GM12878 (cell line): ENCODE data around the gene MKRN2. TPM values are rescaled to one million over a fixed set of nuclear protein-coding genes. Genes with fewer than 3 reads are reported as not detected.

Source experiments
- ATAC-seq: fragments of 200-7000 bp; cut with Tn5 transposase; 3 replicates; pipeline ENCODE4 v1.9.1; 2020; ENCODE audit warnings: mild to moderate bottlenecking, moderate library complexity
- BruUV-seq: library from RNA; stranded (reverse); fragments of 400-500 nt; replicated peaks from 2 replicates; lab custom pipeline; 2021; lab: Mats Ljungman, UMichigan
- CTCF ChIA-PET: fragments of 300-600 bp; sonication (Branson Sonifier 250); formaldehyde crosslinking; extraction: SDS; loops from one replicate; lab custom pipeline; 2021; ENCODE audit warnings: inconsistent platforms; lab: Yijun Ruan, JAX
- POLR2A ChIA-PET: fragments of 350-600 bp; formaldehyde crosslinking; extraction: SDS; loops from one replicate; lab custom pipeline; 2021; ENCODE audit warnings: inconsistent platforms; lab: Charles Lee
- RAD21 ChIA-PET: fragments of 300-600 bp; sonication (Branson Sonifier 250); formaldehyde crosslinking; loops from one replicate; lab custom pipeline; 2023; ENCODE audit warnings: antibody characterized with exemption; ENCODE audit not compliant: unreplicated experiment; lab: Charles Lee
- SMC1A ChIA-PET: fragments of 300-600 bp; sonication (Branson Sonifier 250); formaldehyde crosslinking; loops from one replicate; lab custom pipeline; 2023; ENCODE audit not compliant: unreplicated experiment, uncharacterized antibody; lab: Charles Lee
- DNase-seq: peaks from one replicate; pipeline ENCODE4 v3.0.0-alpha.2; 2011; ENCODE audit warnings: low read depth, low spot score
- FAIRE-seq: peaks from 3 replicates; lab custom pipeline; 2011; peaks lifted over from hg19 to GRCh38; lab: Jason Lieb, UNC
- H2AFZ ChIP-seq: 2 replicates; pipeline ENCODE4 v1.6.0; 2011; ENCODE audit warnings: low read depth, low read length, control low read depth; ENCODE audit not compliant: control insufficient read depth
- H3K27ac ChIP-seq: 2 replicates; pipeline ENCODE4 v1.5.1; 2011; ENCODE audit warnings: control low read depth; ENCODE audit not compliant: control insufficient read depth, insufficient read depth
- H3K27me3 ChIP-seq, 2 experiments: replicated peaks in 1 of 2; 2 replicates each; pipeline versions ENCODE4 v1.6.0 to v1.6.1; 2011; ENCODE audit warnings: low read length in 1 of 2; ENCODE audit not compliant: control insufficient read depth in 2 of 2, insufficient read depth in 2 of 2
- H3K36me3 ChIP-seq, 2 experiments: 2 replicates each; pipeline ENCODE4 v1.5.1; 2011; ENCODE audit warnings: low read length in 1 of 2; ENCODE audit not compliant: control insufficient read depth in 2 of 2, insufficient read depth in 2 of 2
- H3K4me1 ChIP-seq: 2 replicates; pipeline ENCODE4 v1.6.1; 2011; ENCODE audit warnings: mild to moderate bottlenecking, low read length, moderate library complexity, mixed read lengths; ENCODE audit not compliant: control insufficient read depth, insufficient read depth
- H3K4me2 ChIP-seq: 2 replicates; pipeline ENCODE4 v1.6.0; 2011; ENCODE audit warnings: control low read depth; ENCODE audit not compliant: control insufficient read depth, insufficient read depth
- H3K4me3 ChIP-seq: fragments of 200-600 bp; sonication (generic); 2 replicates; pipeline ENCODE4 v1.5.1; 2016
- H3K79me2 ChIP-seq: 2 replicates; pipeline ENCODE4 v1.6.0; 2011; ENCODE audit warnings: low read length; ENCODE audit not compliant: control insufficient read depth, insufficient read depth
- H3K9ac ChIP-seq: 2 replicates; pipeline ENCODE4 v1.8.0; 2011; ENCODE audit warnings: low read length, control low read depth, mixed read lengths; ENCODE audit not compliant: control insufficient read depth, insufficient read depth
- H3K9me3 ChIP-seq: replicated peaks from 3 replicates; pipeline ENCODE4 v1.5.1; 2011; ENCODE audit warnings: mild to moderate bottlenecking, low read length; ENCODE audit not compliant: control insufficient read depth, insufficient read depth
- H4K20me1 ChIP-seq: 2 replicates; pipeline ENCODE4 v1.6.0; 2011; ENCODE audit not compliant: control insufficient read depth, insufficient read depth
- CBX3 ChIP-seq: fragments of 200-600 bp; sonication (generic); IDR thresholded peaks from 2 replicates; pipeline ENCODE4 v1.6.1; 2016; ENCODE audit warnings: low read depth, borderline replicate concordance
- HDGF ChIP-seq: fragments of 450-650 bp; IDR thresholded peaks from 2 replicates; pipeline ENCODE4 v1.6.1; 2016; ENCODE audit warnings: antibody characterized with exemption
- KAT2A ChIP-seq: conservative IDR thresholded peaks from 2 replicates; pipeline ENCODE4 v1.6.1; 2011; ENCODE audit warnings: low read depth, low read length; ENCODE audit not compliant: control insufficient read depth
- MTA3 ChIP-seq: IDR thresholded peaks from 2 replicates; pipeline ENCODE4 v1.6.1; 2012; ENCODE audit warnings: low read length, inconsistent platforms, borderline replicate concordance
- POU2F2 ChIP-seq: IDR thresholded peaks from 3 replicates; pipeline ENCODE4 v1.6.1; 2011; ENCODE audit warnings: low read depth, mild to moderate bottlenecking, low read length, borderline replicate concordance
- RELA ChIP-seq: fragments of 450-650 bp; IDR thresholded peaks from 2 replicates; pipeline ENCODE4 v1.8.0; 2014; ENCODE audit warnings: borderline replicate concordance; ENCODE audit not compliant: partially characterized antibody
- SIX5 ChIP-seq: IDR thresholded peaks from 2 replicates; pipeline ENCODE4 v1.6.1; 2011; ENCODE audit warnings: mild to moderate bottlenecking, low read depth, low read length, moderate library complexity; ENCODE audit not compliant: severe bottlenecking
- SUPT20H ChIP-seq: IDR thresholded peaks from 2 replicates; pipeline ENCODE4 v1.6.1; 2011; ENCODE audit warnings: low read depth, mild to moderate bottlenecking, low read length, moderate library complexity, borderline replicate concordance; ENCODE audit not compliant: control insufficient read depth
- WGBS: methylation state at CpG from one replicate; pipeline ENCODE4 v1.1.6; 2016; ENCODE audit warnings: low lambda C conversion rate; ENCODE audit not compliant: insufficient replicate concordance, insufficient coverage; ENCODE audit errors: missing lambda C conversion rate; 5-methylcytosine and 5-hydroxymethylcytosine counted together
- in situ Hi-C: fragments of 300-500 bp; cut with MboI; formaldehyde crosslinking; loops from 9 replicates; pipeline ENCODE4 v1.14.3; 2018; ENCODE audit warnings: mixed read lengths
- intact Hi-C: fragments of 100-400 bp; cut with micrococcal nuclease; formaldehyde crosslinking; loops from one replicate; pipeline ENCODE4 v1.14.2; 2022; ENCODE audit not compliant: unreplicated experiment
- polyA plus RNA-seq, 11 experiments: library from polyadenylated mRNA; depleted of rRNA in 4 of 11; unstranded in 6 of 11; stranded (reverse) in 5 of 11; fragments of >200 nt; fragmentation: Nextera tagmentation in 4 of 11; fragmentation: Illumina TruSeq in 1 of 11; extraction: Ambion mirVana in 4 of 11; extraction: Trizol in 1 of 11; gene quantifications; 1 replicate in 1 of 11; 2 replicates in 10 of 11; pipeline versions ENCODE4 v1.2.1 to v1.2.3, GENCODE V29; 2011 to 2016; ENCODE audit warnings: inconsistent platforms in 2 of 11, missing spikeins in 2 of 11, low read depth in 1 of 11
- total RNA-seq, 4 experiments: library from RNA; depleted of rRNA in 3 of 4; stranded (reverse); fragments of >200 nt in 3 of 4; fragmentation: Illumina TruSeq in 1 of 4; extraction: Trizol in 1 of 4; gene quantifications; 2 replicates each; pipeline versions ENCODE4 v1.2.1 to v1.2.3, GENCODE V29; 2013 to 2021
- TF ChIP-seq, protein P1 (sequence below): IDR thresholded peaks from 2 replicates; pipeline ENCODE4 v1.6.1; 2011; ENCODE audit warnings: low read depth, mild to moderate bottlenecking, low read length, moderate library complexity, borderline replicate concordance; ENCODE audit errors: extremely low read depth

MKRN2 gene
- total and polyA plus RNA-seq, 10 of the 15 experiments (the other 5 are each of a cell fraction or from before 2014, with no cell fraction given), result 15.4 to 40.7 (median 34.4) TPM

DNA sequence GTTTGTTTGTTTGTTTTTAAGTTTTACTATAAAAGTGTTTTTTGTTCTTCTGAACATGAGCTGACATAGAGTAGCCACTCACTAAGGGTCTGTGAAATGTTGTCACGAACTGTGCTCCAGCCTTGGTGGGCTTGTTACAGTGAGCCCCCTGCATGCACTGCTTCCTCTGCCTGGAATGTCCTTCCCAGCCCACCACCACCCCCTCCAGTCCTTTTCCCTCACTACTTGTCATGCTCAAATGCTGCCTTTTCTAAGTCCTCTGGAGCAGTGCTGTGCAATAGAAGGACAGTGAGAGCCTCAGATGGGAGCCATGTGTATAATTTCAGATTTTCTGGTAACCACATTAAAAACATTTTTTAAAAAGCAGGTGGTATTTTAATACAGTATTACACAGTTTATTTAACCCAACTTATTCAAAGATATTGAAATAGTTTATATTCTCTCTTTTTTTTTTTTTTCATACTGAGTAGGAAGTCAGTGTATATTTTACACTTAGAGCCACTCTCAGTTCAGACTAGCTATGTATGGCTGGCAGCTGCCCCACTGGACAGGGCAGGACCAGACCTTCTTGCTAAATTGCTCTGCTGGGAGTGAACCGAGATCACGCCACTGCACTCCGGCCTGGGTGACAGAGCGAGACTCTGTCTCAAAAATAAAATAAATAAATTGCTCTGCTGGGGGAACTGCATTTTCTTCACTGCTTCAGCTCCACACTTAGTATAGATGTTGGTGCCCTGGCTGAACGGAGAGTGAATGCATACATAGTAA lies 38.4 kb upstream of the MKRN2 start:
- no peak for FAIRE-seq
- POLR2A ChIA-PET, result no interaction called here
- no peak overlapping the region for H2AFZ ChIP-seq
- H3K9ac ChIP-seq, result no peak overlapping the region
- no peak overlapping the region for H3K4me2 ChIP-seq
- no peaks in the 10 kb centered on the region for H3K27me3 ChIP-seq
- DNase-seq, result no peak
- no peaks in the 10 kb centered on the region for H3K9me3 ChIP-seq
- no peaks in the 10 kb centered on the region for H3K4me1 ChIP-seq
- WGBS, result 100% methylated on average over 6 of the region's 6 CpGs
- SMC1A ChIA-PET, result interaction anchor here (1.3 kb wide), 1 partner anchor 10 kb away, joined by 3 read pairs; no protein-coding TSS in a partner anchor
- CTCF ChIA-PET, result interaction anchor here (1.0 kb wide), 1 partner anchor 10 kb away, joined by 3 read pairs; no protein-coding TSS in a partner anchor
- intact Hi-C loops, result no loop called here
- H3K79me2 ChIP-seq, result no peaks in the 10 kb centered on the region
- in situ Hi-C loops, result no loop called here
- no peak for TF ChIP-seq SIX5
- TF ChIP-seq RELA, result no peak
- TF ChIP-seq MTA3, result no peak
- TF ChIP-seq HDGF, result no peak
- TF ChIP-seq, protein P1, sequence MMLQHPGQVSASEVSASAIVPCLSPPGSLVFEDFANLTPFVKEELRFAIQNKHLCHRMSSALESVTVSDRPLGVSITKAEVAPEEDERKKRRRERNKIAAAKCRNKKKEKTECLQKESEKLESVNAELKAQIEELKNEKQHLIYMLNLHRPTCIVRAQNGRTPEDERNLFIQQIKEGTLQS, result no peak
- TF ChIP-seq POU2F2, result no peak
- no peak for TF ChIP-seq KAT2A
- no peak for TF ChIP-seq SUPT20H
- TF ChIP-seq CBX3, result no peak
- H3K36me3 ChIP-seq, result peaks cover 0 to 5% of the 10 kb centered on the region in 2 experiments; a peak in 2 of 4 replicates
- no peak overlapping the region for H3K4me3 ChIP-seq
- RAD21 ChIA-PET, result no interaction called here
- no peak overlapping the region for H3K27ac ChIP-seq
- H4K20me1 ChIP-seq, result no peaks in the 10 kb centered on the region
- ATAC-seq, result no peak
- no TSS peak for BruUV-seq
